GM12892 (cell line): ENCODE results near the gene CCDC18.

Experiments
- POLR2A ChIP-seq: IDR thresholded peaks from 2 replicates; pipeline ENCODE4 v1.6.1; 2011; ENCODE audit warnings: low read depth, low read length, control low read depth
- POLR2AphosphoS5 ChIP-seq: IDR thresholded peaks from 2 replicates; pipeline ENCODE4 v1.6.1; 2011; ENCODE audit warnings: low read depth, low read length, control low read depth
- TAF1 ChIP-seq: IDR thresholded peaks from 2 replicates; pipeline ENCODE4 v1.6.1; 2011; ENCODE audit warnings: low read depth, mild to moderate bottlenecking, control low read depth, low read length, borderline replicate concordance

- TF ChIP-seq POLR2A (no peak), TAF1 (no peak), POLR2AphosphoS5 (no peak)
Observed at GRCh38 chr1:93256433-93256832, 75.9 kb downstream of the CCDC18 start.
